Right lobe of liver (tissue), 4 donors: ENCODE results near the gene AKAP8L.

Experiments used
- POLR2A ChIP-seq: fragments of 450-650 bp; IDR thresholded peaks from one replicate; pipeline ENCODE4 v1.6.1; 2017; ENCODE audit warnings: antibody characterized with exemption, mild to moderate bottlenecking
- TF ChIP-seq, protein P1 (sequence below), 4 donors: fragments of 200-600 bp in 3 of 4; fragments of 450-650 bp in 1 of 4; IDR thresholded peaks; one replicate each; pipeline versions ENCODE4 v1.5.1 to v1.8.0; 2016 to 2022; ENCODE audit warnings: antibody characterized with exemption in 4 of 4, mild to moderate bottlenecking in 2 of 4
- donor health status: DM: no; HTN: no; CAD: no.
- donor health status: DM: no; HTN: no; CAD: no.
- donor health status: DM: no; HTN: yes; CAD: no.

DNA sequence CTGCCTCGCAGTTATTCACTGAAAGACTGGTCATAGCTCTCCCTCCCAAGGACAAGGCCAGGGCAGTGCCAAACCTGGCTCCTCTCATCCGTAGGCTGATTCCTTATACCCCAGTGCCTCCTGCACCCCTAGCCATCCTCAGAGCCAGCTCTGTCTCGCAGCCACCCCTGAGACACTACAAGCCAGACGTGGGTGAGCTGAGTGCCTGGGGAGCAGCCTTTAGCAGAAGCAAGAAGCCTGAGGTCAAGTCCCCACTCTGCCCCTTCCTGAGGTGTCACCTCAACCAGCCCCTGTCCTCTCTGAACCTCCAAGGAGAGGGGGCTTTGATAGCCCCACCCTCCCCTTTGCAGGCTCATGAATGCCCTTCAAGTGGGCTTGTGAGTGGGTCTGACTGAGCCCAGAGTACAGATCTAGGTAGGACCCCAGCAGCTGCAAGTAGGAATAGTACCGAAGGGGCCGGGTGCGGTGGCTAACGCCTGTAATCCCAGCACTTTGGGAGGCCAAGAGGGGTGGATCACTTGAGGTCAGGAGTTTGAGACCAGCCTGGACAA, 14.8 kb upstream of the AKAP8L start:
- TF ChIP-seq, protein P1, sequence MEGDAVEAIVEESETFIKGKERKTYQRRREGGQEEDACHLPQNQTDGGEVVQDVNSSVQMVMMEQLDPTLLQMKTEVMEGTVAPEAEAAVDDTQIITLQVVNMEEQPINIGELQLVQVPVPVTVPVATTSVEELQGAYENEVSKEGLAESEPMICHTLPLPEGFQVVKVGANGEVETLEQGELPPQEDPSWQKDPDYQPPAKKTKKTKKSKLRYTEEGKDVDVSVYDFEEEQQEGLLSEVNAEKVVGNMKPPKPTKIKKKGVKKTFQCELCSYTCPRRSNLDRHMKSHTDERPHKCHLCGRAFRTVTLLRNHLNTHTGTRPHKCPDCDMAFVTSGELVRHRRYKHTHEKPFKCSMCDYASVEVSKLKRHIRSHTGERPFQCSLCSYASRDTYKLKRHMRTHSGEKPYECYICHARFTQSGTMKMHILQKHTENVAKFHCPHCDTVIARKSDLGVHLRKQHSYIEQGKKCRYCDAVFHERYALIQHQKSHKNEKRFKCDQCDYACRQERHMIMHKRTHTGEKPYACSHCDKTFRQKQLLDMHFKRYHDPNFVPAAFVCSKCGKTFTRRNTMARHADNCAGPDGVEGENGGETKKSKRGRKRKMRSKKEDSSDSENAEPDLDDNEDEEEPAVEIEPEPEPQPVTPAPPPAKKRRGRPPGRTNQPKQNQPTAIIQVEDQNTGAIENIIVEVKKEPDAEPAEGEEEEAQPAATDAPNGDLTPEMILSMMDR (IDR thresholded peaks at IDR 0.05): no peak
- TF ChIP-seq POLR2A: no peak
